NCI-H1930 (cell line): ENCODE results near the gene GNB3.
"Not testable (repeated sequence)": the region's sequence is repeated elsewhere in the genome, so short reads cannot be mapped to it uniquely, and the experiment has no call there.

Experiments
- DNase-seq, 2 experiments: peaks; one replicate each; lab custom pipeline; 2025; lab: John Stamatoyannopoulos, UW

Gene GNB3

DNA sequence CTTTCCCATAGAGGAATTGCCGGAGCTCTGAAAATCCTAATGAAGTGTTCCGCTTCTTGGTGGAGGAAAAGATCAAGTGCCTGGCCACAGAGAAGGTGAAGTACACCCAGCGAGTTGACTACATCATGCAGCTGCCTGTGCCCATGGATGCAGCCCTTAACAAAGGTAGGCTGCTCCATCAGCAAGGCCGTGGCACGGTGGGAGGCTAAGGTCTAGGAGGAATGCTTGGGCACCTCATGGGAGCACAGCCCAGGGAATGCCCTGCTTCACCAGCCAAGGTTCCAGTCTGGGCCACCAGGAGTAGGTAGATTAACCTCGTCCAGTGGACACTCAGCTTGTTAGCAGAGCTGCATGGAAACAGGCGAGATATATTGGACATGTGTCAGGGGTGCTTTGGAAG is 20.2 kb downstream of the GNB3 start:
- DNase-seq = no peak

DNA sequence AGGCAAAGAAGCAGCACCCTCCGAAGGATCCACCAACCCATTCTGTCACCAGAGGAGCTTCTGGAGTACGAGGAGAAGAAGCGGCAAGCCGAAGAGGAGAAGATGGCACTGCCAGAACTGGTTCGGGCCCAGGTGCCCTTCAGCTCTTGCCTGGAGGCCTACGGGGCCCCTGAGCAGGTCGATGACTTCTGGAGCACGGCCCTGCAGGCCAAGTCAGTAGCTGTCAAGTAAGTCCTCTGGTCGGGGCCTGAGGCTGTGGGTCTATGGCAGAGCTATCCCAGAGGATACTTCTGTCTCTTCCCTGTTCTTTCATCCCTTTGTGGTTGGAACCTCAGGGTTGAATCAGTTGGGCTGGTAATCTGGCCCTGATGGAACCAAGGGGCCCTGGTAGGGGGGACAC is 20.7 kb downstream of the GNB3 start:
- DNase-seq = no peak

DNA sequence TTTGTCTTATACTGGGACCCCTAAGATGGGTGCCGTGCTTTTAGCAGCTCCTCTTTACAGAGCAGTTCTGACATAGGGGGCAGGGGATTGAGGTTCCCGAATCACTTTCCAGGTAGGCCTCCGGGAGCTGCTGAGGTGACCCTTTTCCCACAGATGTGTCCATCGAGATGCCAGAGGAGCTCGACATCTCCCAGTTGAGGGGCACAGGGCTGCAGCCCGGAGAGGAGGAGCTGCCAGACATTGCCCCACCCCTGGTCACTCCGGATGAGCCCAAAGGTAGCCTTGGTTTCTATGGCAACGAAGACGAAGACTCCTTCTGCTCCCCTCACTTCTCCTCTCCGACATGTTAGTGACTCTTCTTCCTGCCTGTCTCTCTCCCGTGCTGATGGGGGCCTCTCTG is 22.3 kb downstream of the GNB3 start:
- DNase-seq = no peak

DNA sequence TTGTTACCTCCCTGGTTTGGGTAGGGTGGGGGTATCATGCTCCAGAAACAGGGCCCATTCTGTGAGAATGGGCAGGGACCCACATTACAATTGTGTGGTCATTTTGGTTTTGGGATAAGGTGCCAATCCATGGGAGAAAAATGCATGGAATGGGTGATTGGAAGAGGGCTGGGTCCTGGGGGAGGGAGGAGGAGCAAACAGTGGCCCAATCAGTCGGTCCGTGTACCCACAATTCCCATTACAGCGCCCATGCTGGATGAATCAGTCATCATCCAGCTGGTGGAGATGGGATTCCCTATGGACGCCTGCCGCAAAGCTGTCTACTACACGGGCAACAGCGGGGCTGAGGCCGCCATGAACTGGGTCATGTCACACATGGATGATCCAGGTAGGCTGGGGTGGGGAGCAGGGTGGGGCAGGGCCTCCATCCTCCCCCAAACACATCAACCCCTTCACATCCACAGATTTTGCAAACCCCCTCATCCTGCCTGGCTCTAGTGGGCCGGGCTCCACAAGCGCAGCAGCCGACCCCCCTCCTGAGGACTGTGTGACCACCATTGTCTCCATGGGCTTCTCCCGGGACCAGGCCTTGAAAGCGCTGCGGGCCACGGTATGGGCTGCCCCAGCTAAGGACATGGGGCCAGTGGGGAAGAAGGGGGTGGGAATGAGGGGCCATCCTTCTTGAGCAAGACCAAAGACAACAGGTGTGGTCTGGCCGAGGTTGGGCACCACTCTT is 23.0 kb downstream of the GNB3 start:
- no peak for DNase-seq

DNA sequence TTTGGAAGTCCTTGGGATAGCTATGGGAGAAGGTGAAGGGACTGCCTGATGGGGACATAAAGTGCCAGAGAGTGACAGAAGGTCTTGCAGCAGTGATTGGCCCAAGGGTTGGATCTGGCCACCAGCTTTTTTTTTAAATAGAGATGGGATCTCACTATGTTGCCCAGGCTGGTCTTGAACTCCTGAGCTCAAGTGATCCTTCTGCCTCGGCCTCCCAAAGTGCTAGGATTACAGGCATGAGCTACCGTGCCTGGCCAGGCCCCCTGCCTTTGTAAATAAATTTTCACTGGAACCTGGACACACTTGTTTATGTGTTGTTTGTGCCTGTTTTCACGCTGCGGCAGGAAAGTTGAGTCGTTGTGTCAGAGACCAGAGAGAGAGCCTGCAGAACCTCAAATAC is 24.6 kb downstream of the GNB3 start:
- DNase-seq = not testable (repeated sequence)

DNA sequence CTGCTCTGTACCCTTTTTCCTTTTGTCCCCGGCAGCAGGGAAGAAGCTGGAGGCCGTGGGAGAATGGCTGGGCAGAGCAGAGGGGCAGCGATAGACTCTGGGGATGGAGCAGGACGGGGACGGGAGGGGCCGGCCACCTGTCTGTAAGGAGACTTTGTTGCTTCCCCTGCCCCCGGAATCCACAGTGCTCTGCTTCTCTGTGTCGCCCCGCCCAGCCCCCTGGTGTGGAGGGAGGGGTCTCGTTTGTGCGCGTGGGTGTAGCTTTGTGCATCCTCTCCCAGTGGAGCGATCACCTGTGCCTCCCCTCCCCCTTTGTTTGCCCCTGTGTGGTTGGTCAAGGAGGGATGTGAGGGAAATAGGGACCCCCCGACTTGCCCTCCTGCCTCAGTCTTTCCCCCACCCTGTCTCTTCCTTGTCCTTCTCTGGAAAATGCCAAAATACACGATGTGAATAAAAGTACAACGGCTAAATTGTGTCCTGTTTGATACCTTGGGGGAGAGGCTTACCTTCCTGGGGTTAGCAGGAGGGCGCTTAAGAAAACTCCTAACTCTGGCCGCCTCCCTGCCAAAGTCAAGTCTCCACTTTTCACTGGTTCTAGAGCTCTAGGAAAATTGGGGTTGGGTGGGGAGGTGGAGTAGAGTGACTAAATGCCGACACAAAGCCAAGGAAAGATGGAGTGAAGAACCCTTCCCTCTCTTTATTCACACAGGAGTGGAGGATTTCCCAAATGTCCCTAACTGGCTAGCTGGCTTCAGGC is 25.6 kb downstream of the GNB3 start:
- no peak for DNase-seq

DNA sequence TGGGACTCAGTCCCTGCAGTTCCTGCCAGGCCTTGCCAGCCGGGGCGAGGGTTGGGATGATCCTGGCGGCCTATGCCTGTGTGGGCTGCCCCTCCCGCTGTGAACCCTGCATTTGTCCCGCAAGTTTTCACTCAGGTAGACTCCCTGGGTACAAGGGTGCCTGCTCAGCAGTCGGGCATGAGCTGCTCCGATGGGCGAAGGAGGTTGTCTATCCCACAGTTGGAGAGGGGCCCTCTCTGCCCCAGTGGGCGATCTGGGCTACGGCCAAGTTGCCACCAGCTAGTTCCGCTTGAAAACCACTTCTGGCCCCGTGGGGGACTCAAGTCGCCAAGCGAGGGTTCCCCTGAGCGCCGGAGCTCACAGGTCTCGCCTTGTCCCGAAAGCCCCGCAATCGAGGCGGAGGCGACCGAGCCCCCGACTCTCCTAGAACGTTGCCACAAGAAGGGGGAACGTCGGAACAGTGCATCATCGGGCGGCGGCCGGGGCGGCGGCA is 26.2 kb downstream of the GNB3 start:
- DNase-seq = no peak

DNA sequence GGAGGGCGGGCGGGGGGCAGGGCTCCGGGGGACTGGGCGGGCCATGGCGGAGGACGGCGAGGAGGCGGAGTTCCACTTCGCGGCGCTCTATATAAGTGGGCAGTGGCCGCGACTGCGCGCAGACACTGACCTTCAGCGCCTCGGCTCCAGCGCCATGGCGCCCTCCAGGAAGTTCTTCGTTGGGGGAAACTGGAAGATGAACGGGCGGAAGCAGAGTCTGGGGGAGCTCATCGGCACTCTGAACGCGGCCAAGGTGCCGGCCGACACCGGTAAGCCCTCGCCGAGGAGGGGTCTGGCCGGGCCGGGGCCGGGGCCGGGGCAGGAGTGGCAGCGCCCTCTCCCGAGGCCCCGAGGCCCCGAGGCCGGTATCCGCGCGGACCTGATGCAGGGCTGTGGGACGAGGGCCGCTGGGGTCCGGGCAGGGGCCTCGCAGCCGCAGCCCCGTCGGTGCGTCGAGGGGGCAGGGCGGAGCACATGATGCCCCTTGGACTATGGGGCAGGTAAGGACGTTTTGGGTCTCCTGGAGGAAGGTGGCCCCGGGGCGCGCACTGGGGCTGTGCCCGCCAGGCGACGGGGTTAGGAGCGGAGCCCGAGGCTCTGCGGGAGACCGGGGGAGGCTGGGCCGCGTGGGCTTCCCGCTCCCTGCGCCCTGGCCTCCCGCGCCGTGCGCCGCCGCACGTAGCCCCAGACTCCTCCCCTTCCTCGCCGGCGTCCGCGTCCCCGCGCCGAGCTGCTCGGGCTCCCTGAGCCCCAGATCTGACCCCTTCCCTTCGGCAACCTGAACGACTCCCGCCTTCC is 26.9 kb downstream of the GNB3 start, which contains the start of gene TPI1:
TSS of gene TPI1 (plus strand) at position 119 of the 798 bp plus-strand sequence. CDS start at position 155, 36 bp downstream.
- DNase-seq = peak; percentile 69 to 79

DNA sequence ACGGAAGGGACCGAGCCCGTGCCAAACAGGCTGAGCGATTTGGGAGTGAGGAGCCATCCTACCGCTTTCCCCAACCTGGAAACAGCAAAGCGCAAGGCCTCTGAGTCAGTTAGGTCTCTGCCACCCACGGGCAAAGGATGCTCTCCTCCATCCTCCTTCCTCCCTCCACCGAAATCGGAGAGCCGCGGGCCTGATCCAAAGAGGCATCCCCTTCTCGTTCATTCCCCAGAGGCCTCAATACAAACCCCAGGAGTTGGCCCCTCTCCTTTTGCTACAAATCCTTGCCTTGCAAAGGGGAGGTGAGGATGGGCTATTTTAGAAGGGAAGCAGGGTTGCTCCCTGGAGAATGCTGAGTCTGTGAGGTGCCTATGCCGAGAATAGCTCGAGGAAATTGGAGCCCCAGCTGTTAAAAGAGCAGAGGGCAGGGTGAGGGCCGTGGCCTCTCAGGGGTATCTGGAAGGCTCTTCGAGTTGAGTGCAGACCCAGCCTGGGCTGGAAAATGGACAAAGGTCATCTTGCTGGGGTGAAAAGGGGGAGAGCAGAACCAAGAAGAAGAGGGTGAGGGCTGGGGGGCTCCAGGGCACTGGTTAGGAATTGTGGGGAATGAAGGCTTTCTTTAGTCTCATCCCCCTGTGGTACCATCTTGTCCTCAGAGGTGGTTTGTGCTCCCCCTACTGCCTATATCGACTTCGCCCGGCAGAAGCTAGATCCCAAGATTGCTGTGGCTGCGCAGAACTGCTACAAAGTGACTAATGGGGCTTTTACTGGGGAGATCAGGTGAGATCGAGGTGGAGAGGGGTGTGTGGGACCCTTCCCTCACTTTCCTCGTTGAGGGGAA is 27.7 kb downstream of the GNB3 start:
- no peak for DNase-seq

DNA sequence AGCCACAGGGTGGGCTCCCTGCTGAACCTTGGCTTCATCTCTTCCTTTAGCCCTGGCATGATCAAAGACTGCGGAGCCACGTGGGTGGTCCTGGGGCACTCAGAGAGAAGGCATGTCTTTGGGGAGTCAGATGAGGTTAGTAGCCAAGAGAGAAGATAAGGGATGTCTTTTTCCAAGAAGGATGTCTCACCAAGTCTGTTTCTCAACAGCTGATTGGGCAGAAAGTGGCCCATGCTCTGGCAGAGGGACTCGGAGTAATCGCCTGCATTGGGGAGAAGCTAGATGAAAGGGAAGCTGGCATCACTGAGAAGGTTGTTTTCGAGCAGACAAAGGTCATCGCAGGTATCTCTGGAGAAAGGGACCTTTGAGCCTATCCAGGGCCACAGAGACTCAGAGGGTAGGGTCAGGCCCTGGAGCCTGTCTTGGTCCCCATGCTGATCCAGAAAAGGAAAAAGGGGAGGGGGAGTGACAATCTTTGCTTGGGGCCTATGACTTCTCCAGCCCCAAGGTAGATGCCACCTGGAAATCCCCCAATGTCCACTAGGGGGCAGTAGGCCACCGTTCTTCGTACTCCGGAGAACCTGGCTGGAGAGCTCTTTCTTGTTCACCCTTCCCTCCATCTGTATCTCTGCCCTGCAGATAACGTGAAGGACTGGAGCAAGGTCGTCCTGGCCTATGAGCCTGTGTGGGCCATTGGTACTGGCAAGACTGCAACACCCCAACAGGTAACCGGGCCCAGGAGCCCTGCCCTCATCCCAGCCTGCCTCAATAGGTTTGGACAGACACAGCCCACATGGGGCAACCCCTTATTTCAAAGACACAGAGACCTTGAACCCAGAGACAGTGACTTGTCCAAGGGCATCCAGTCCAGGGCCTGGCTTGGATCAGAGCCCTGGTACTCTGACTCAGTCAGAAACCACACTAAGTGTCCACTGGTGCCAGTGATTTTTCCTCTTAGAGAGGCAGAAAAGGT is 28.6 kb downstream of the GNB3 start:
- DNase-seq = peak; percentile 74 to 87

DNA sequence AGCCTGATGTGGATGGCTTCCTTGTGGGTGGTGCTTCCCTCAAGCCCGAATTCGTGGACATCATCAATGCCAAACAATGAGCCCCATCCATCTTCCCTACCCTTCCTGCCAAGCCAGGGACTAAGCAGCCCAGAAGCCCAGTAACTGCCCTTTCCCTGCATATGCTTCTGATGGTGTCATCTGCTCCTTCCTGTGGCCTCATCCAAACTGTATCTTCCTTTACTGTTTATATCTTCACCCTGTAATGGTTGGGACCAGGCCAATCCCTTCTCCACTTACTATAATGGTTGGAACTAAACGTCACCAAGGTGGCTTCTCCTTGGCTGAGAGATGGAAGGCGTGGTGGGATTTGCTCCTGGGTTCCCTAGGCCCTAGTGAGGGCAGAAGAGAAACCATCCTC is 29.6 kb downstream of the GNB3 start:
- DNase-seq = not testable (repeated sequence)

DNA sequence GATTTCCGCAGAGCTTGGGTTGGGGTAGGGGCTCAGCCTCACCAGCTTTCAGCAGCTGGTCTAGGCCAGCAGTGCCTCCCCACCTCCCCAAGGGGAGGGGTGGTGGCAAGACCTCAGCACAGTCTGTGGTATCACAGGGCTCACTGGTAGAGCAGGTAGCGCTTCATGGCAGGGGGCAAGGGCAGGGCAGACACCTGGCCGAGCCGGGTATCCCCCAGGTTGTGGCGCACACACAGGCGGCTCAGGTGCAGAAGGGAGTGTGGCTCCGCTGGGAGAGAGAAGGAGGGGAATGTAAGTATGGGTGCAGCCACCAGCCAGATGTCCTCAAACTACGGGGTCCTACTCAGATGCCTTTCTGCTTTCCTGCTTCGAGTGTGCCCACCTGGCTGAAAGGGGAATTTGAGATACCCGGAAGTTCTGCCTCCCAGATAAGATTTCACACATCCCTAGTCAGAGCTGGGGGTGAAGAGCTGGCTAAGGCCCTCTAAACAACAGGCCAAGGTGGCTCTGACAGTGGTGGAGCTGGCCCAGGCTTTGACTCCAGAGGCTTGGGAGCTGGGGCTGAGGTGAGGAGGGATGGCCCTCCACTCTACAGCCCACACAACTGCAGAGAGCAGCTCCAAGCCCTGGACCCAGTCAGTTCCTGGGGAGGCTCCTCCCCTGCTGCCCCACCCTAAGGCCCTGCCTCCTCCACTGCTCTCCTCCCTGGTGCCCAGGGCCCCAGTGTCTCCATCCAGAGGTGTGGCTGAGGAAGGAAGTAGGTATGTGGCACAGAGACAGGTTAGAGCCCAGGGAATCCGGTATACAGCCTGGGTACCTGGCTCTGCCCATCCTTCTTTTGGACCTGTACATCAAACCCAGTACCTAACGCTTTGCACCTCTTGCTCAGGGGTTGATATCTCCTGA is 30.6 kb downstream of the GNB3 start:
- DNase-seq = no peak

DNA sequence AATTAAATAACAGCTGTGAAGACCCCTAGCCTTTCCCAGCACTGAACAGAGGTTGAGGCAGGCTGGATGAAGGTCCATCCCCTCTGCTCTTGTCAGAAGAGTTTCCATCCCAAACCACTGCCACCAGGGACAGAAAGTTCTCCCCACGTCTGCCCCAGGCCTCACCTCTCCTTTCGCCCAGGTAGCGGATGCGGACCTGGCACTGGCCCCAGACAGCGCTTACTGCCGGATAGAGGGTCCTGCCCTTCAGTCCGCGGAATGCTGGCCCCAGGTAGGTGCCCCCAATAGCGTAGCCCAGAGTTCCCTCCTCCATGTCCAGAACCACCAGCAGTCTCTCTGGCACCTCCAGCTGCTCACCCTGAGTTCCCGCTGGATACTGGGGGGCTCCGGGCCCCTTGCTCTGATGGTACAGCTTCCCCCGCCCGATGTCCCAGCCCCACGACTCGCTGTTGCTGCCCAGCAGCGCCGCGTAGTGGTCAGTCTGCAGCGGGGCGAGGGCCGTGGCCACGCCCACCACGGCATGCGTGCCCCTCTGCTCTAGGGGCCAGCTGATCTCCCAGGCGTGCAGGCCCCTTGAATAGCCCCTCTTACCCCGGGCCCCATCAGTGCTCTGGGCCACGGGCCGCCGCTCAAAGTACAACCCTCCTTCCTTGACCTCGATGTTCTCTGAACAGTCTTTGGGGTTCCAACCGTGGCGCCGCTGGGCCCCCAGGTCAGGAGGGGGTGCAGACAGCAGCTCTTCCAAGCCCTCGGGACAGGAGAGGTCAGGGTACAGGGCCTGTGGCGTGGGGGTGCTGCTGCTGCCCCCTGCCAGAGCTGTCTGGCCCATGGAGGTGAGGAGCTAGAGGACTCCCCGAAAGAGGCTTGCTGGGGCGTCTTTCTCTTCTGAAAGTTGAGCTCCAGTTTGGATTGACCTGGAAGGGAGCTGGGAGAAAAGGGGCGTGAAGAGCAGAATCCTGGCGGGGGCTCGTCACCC is 31.6 kb downstream of the GNB3 start:
- DNase-seq = peak; percentile 72 to 85

DNA sequence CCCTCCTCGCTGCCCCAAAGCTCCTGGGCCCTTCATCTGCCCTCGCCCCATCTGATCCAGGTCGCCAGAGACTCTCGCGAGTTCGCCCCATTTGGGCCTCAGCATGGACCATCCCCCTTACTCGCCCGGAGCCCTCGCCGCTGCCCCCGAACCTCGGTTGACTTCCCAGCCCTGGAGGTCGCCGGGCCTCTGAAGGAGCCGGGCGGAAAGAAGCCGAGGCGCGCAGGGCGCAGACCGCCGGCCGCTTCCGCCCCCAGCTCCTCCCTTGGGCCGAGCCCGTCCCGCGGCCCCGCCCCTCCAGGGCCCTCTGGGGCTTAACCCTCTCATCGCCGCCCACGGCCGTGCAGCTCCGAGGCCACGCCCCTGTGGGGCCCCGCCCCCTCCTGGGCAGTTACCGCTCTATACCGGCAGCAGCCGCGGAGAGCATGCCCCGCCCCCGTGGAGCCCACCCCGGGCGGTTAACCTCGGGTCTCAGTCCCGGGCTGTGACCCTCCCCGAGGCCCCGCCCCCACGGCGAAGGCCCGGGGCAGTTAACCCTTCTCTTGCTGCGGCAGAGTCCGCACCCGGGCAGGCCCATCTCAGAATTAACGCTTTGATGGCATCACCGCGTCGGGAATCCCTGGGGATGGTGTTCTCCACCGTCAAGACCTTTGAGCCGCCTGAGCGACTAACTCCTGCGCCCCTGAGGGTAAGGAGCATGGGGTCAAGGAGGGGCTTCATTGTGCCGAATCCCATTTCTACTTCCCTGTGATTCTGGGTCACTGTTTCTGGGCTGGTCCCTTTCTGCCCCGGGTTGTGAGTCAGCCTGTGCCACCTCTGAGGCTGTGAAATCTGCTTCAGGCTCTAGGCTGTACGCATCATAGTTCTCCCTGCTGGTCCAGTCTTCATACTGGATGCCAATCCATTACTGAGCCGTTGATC is 32.6 kb downstream of the GNB3 start, which contains the start of gene SPSB2:
TSS of gene SPSB2 (minus strand) at position 210 of the 921 bp plus-strand sequence. CDS start 402 bp downstream, outside the sequence.
- peak; percentile 96 to 98 for DNase-seq

DNA sequence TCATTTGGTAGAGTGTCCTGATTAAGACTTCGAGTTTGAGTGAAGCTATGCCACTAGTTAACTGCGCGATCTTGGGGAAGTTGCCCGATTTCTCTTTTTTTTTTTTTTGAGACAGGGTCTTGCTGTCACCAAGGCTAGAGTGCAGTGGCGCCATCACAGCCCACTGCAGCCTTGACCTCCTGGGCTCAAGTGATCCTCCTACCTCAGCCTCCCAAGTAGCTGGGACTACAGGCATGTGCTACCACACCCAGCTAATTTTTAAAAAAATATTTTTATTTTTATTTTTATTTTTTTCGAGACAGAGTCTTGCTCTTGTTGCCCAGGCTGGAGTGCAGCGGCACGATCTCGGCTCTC is 33.3 kb downstream of the GNB3 start:
- not testable (repeated sequence) for DNase-seq

DNA sequence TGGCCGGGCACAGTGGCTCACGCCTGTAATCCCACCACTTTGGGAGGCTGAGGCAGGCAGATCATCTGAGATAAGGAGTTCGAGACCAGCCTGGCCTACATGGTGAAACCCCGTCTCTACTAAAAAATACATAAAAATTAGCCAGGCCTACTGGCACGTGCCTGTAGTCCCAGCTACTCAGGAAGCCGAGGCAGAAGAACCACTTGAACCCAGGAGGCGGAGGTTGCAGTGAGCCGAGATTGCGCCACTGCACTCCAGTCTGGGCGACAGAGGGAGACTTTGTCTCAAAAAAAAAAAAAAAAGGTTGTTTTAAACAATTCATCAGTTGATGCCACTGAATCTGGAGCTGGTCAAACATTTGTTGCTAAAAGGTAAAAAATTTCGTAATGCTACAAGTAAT is 39.1 kb downstream of the GNB3 start:
- not testable (repeated sequence) for DNase-seq

DNA sequence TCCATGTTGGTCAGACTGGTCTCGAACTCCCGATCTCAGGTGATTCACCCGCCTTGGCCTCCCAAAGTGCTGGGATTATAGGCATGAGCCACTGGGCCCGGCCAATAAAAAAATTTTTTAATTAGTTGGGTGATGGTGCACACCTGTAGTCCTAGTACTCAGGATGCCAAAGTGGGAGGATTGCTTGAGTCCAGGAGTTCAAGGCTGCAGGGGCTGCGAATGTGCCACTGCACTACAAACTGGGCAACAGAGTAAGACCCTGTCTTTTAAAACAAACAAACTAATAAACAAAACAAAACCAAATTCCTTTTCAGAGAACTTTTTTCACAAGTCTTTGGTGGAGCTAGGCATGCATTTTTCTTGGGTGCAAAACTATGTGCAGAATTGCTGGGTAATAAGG is 42.5 kb downstream of the GNB3 start:
- DNase-seq = no peak
